ENCODE measurements around the gene FBN1. TPM values are rescaled to one million over a fixed set of nuclear protein-coding genes. Genes with fewer than 3 reads are reported as not detected.

FBN1 gene
- total RNA-seq, 1 donor from 2014 or later: 102 TPM

GRCh38 chr15:48619446-48619845, 26.1 kb downstream of the FBN1 start:
- H3K27me3 ChIP-seq: no peaks in the 10 kb centered on the region
- no peak overlapping the region for H3K27ac ChIP-seq
- H3K36me3 ChIP-seq: no peaks in the 10 kb centered on the region
- no peak for DNase-seq (ENCODE audit: extremely low spot score in 2 of 2)
- H3K4me3 ChIP-seq: no peak overlapping the region
- peaks cover 17% of the 10 kb centered on the region for H3K4me1 ChIP-seq
- intact Hi-C loops (cut with DNase I): no loop called here
- no peaks in the 10 kb centered on the region for H3K9me3 ChIP-seq
- TF ChIP-seq POLR2A (IDR thresholded peaks at IDR 0.05) (no peak), POLR2AphosphoS5 (IDR thresholded peaks at IDR 0.05; ENCODE audit: insufficient read depth in 1 of 2, low read depth in 1 of 2) (no peak), CTCF (IDR thresholded peaks at IDR 0.05) (no peak)

GRCh38 chr15:48617619-48618018, 27.9 kb downstream of the FBN1 start:
- Histone ChIP-seq H3K36me3 (no peaks in the 10 kb centered on the region), H3K27ac (no peak overlapping the region), H3K4me1 (peaks cover 6% of the 10 kb centered on the region), H3K9me3 (no peaks in the 10 kb centered on the region), H3K27me3 (no peaks in the 10 kb centered on the region), H3K4me3 (no peak overlapping the region)
- no peak for DNase-seq (ENCODE audit: extremely low spot score in 2 of 2)
- no peak for TF ChIP-seq CTCF (IDR thresholded peaks at IDR 0.05)
- TF ChIP-seq POLR2AphosphoS5 (IDR thresholded peaks at IDR 0.05; ENCODE audit: insufficient read depth in 1 of 2, low read depth in 1 of 2): no peak
- no peak for TF ChIP-seq POLR2A (IDR thresholded peaks at IDR 0.05)
- intact Hi-C loops (cut with DNase I): no loop called here

- H3K4me1 ChIP-seq: peaks cover 6% of the 10 kb centered on the region
- no peaks in the 10 kb centered on the region for H3K9me3 ChIP-seq
- DNase-seq (ENCODE audit: extremely low spot score in 2 of 2): no peak
- intact Hi-C loops (cut with DNase I): no loop called here
- TF ChIP-seq POLR2AphosphoS5 (IDR thresholded peaks at IDR 0.05; ENCODE audit: insufficient read depth in 1 of 2, low read depth in 1 of 2) (no peak), POLR2A (IDR thresholded peaks at IDR 0.05) (no peak), CTCF (IDR thresholded peaks at IDR 0.05) (no peak)
- no peak overlapping the region for H3K4me3 ChIP-seq
- no peaks in the 10 kb centered on the region for H3K36me3 ChIP-seq
- H3K27ac ChIP-seq: no peak overlapping the region
- H3K27me3 ChIP-seq: no peaks in the 10 kb centered on the region
Measured at GRCh38 chr15:48616216-48616615, 29.3 kb downstream of the FBN1 start.

- no peak for DNase-seq (ENCODE audit: extremely low spot score in 2 of 2)
- H3K27ac ChIP-seq: peak overlapping the region; percentile 58
Measured at GRCh38 chr15:48614051-48614450, 31.5 kb downstream of the FBN1 start.

More at GRCh38 chr15:48614051-48614450, 31.5 kb downstream of the FBN1 start:
- no peak overlapping the region for H3K4me3 ChIP-seq
- no peaks in the 10 kb centered on the region for H3K36me3 ChIP-seq
- intact Hi-C loops (cut with DNase I): no loop called here
- H3K9me3 ChIP-seq: no peaks in the 10 kb centered on the region
- H3K27me3 ChIP-seq: no peaks in the 10 kb centered on the region
- peaks cover 6% of the 10 kb centered on the region for H3K4me1 ChIP-seq
- no peak for TF ChIP-seq POLR2A (IDR thresholded peaks at IDR 0.05)
- no peak for TF ChIP-seq POLR2AphosphoS5 (IDR thresholded peaks at IDR 0.05; ENCODE audit: insufficient read depth in 1 of 2, low read depth in 1 of 2)
- no peak for TF ChIP-seq CTCF (IDR thresholded peaks at IDR 0.05)

All from vagina (tissue), 2 donors.